ENCODE data around the gene TUBB4B. TPM values are rescaled to one million over a fixed set of nuclear protein-coding genes. Genes with fewer than 3 reads are reported as not detected.

TUBB4B gene
- total RNA-seq, 1 donor from 2014 or later, result 208 TPM

GRCh38 chr9:137222190-137223077 lies 18.7 kb upstream of the TUBB4B start, which contains the start of gene RNF208:
Gene RNF208, minus strand, starts transcription at chr9:137222240. Its CDS starts 1,028 bp downstream, at chr9:137221212.
- intact Hi-C loops (cut with DNase I), result no loop called here
- Histone ChIP-seq H3K9me3 (no peaks in the 10 kb centered on the region), H3K4me3 (peak within 1 kb of the TSS; percentile 78), H3K4me1 (peaks cover 48% of the 10 kb centered on the region), H3K27me3 (ENCODE audit: low read depth) (no peaks in the 10 kb centered on the region), H3K36me3 (no peaks in the 10 kb centered on the region), H3K27ac (peak within 1 kb of the TSS; percentile 91)
- peak; percentile 2 to 7 for ATAC-seq
- no peak for DNase-seq
- TF ChIP-seq, protein P1, sequence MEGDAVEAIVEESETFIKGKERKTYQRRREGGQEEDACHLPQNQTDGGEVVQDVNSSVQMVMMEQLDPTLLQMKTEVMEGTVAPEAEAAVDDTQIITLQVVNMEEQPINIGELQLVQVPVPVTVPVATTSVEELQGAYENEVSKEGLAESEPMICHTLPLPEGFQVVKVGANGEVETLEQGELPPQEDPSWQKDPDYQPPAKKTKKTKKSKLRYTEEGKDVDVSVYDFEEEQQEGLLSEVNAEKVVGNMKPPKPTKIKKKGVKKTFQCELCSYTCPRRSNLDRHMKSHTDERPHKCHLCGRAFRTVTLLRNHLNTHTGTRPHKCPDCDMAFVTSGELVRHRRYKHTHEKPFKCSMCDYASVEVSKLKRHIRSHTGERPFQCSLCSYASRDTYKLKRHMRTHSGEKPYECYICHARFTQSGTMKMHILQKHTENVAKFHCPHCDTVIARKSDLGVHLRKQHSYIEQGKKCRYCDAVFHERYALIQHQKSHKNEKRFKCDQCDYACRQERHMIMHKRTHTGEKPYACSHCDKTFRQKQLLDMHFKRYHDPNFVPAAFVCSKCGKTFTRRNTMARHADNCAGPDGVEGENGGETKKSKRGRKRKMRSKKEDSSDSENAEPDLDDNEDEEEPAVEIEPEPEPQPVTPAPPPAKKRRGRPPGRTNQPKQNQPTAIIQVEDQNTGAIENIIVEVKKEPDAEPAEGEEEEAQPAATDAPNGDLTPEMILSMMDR (IDR thresholded peaks at IDR 0.05), result no peak

- peak overlapping the region; percentile 78 for H3K4me3 ChIP-seq
- H3K9me3 ChIP-seq, result no peaks in the 10 kb centered on the region
- peaks cover 39% of the 10 kb centered on the region for H3K4me1 ChIP-seq
- peak; percentile 98 for DNase-seq
- intact Hi-C loops (cut with DNase I), result no loop called here
- peak; percentile 90 to 92 for ATAC-seq
- TF ChIP-seq, protein P1 (IDR thresholded peaks at IDR 0.05), result no peak
- H3K27me3 ChIP-seq (ENCODE audit: low read depth), result no peaks in the 10 kb centered on the region
- H3K27ac ChIP-seq, result peak overlapping the region; percentile 91
- no peaks in the 10 kb centered on the region for H3K36me3 ChIP-seq
Measured at GRCh38 chr9:137223078-137223970, 17.8 kb upstream of the TUBB4B start.

DNA sequence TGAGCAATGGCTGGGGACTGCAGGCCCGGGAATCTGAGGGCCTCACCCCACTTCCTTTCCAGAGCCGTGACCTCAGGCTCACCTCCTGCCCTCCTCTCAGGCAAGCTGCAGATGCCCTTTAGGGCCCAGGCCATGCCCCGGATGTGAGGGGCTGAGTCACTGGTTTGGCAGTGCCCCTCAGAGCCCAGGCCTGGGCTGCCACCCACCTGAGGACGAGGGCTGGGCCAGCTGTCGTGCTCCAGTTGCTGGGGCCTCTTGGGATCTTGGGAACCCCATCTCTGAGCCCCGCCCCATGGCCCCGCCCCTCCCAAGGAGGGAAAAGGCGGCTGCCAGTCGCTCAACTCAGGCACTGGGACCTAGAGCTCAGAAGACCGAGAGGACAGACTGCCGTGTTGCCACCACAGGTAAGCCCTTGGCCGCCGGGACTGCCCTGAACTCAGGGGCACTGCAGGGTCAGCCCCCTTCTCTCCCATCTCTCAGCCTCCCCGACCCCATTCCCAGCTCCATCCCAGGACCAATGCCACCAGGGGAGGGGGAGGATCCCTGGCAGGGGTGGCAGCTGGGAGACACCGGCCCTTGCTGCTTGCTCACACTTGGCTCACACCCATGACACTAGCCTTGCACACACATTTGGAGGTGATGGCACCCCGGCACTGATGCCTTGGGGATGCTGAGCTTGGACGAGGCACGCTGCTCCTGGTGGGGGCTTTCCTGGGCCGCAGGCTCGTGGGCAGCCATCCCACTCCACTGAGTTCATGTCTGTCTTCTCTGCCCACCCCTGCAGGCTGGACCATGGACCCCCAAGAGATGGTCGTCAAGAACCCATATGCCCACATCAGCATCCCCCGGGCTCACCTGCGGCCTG lies 16.0 kb upstream of the TUBB4B start, which contains the start of gene CYSRT1:
TSS of gene CYSRT1 (plus strand) at position 345 of the 865 bp plus-strand sequence. CDS start at position 793, 448 bp downstream.
- TF ChIP-seq, protein P1 (IDR thresholded peaks at IDR 0.05), result no peak
- no peaks in the 10 kb centered on the region for H3K36me3 ChIP-seq
- DNase-seq (no peak), ATAC-seq (no peak)
- H3K9me3 ChIP-seq, result no peaks in the 10 kb centered on the region
- peaks cover 16% of the 10 kb centered on the region for H3K27me3 ChIP-seq (ENCODE audit: low read depth)
- peak within 1 kb of the TSS; percentile 78 for H3K4me3 ChIP-seq
- peak within 1 kb of the TSS; percentile 91 for H3K27ac ChIP-seq
- H3K4me1 ChIP-seq, result peaks cover 30% of the 10 kb centered on the region
- intact Hi-C loops (cut with DNase I), result no loop called here

GRCh38 chr9:137225699-137226331 lies 15.3 kb upstream of the TUBB4B start:
- Histone ChIP-seq H3K4me1 (peaks cover 30% of the 10 kb centered on the region), H3K27me3 (ENCODE audit: low read depth) (peaks cover 23% of the 10 kb centered on the region), H3K9me3 (no peaks in the 10 kb centered on the region), H3K4me3 (no peak overlapping the region), H3K27ac (peak overlapping the region; percentile 77), H3K36me3 (no peaks in the 10 kb centered on the region)
- TF ChIP-seq, protein P1 (IDR thresholded peaks at IDR 0.05), result no peak
- intact Hi-C loops (cut with DNase I), result no loop called here
- no peak for DNase-seq
- no peak for ATAC-seq
